Thyroid gland (tissue), 4 donors: ENCODE measurements around the gene CDHR3. TPM values are rescaled to one million over a fixed set of nuclear protein-coding genes. Genes with fewer than 3 reads are reported as not detected.

ENCODE experiments used
- DNase-seq, 2 donors: peaks; one replicate each; pipeline ENCODE4 v3.0.0-alpha.2; 2019
- H3K27ac ChIP-seq, 3 donors: fragments of 200-600 bp; sonication (generic); 1 replicate in 2 of 3; 2 replicates in 1 of 3; pipeline ENCODE4 v1.5.1; 2016 to 2019; ENCODE audit warnings: mild to moderate bottlenecking in 1 of 3, moderate library complexity in 1 of 3
- H3K27me3 ChIP-seq: fragments of 200-600 bp; sonication (generic); one replicate; pipeline ENCODE4 v1.5.1; 2019
- H3K36me3 ChIP-seq, 2 donors: fragments of 200-600 bp; sonication (generic); one replicate each; pipeline ENCODE4 v1.5.1; 2016 to 2019
- H3K4me1 ChIP-seq, 2 donors: fragments of 200-600 bp; sonication (generic); one replicate each; pipeline ENCODE4 v1.5.1; 2017 to 2019
- H3K4me3 ChIP-seq, 3 donors: fragments of 200-600 bp; sonication (generic); replicated peaks in 1 of 3; 1 replicate in 2 of 3; 2 replicates in 1 of 3; pipeline ENCODE4 v1.5.1; 2016; ENCODE audit warnings: mild to moderate bottlenecking in 1 of 3
- H3K9me3 ChIP-seq: fragments of 200-600 bp; sonication (generic); one replicate; pipeline ENCODE4 v1.5.1; 2017
- CTCF ChIP-seq, 6 experiments: fragments of 200-600 bp in 3 of 6; fragments of 450-650 bp in 3 of 6; sonication (generic) in 3 of 6; IDR thresholded peaks; one replicate each; pipeline ENCODE4 v1.5.1; 2016 to 2019; ENCODE audit warnings: antibody characterized with exemption in 6 of 6, mild to moderate bottlenecking in 2 of 6, inconsistent platforms in 1 of 6, moderate library complexity in 1 of 6
- POLR2A ChIP-seq, 2 donors: fragments of 450-650 bp; IDR thresholded peaks; one replicate each; pipeline ENCODE4 v1.6.1; 2017; ENCODE audit warnings: antibody characterized with exemption in 2 of 2, mild to moderate bottlenecking in 2 of 2, moderate library complexity in 1 of 2
- WGBS, 2 donors: methylation state at CpG; one replicate each; pipeline ENCODE4 v1.1.5; 2017; 5-methylcytosine and 5-hydroxymethylcytosine counted together
- intact Hi-C: fragments of 100-400 bp; cut with DNase I; formaldehyde crosslinking; loops from one replicate; pipeline ENCODE4 v1.15.1; 2023
- total RNA-seq, 4 donors: library from RNA; depleted of rRNA; stranded (reverse); fragments of >200 nt; gene quantifications; one replicate each; pipeline ENCODE4 v1.2.3, GENCODE V29; 2016

The CDHR3 gene
- total RNA-seq, 4 donors from 2014 or later: 5.8 to 8.6 (median 7.3) TPM

GRCh38 chr7:106047184-106047583, 84.1 kb downstream of the CDHR3 start:
- TF ChIP-seq POLR2A (IDR thresholded peaks at IDR 0.05) (no peak), CTCF (IDR thresholded peaks at IDR 0.05) (no peak)
- Histone ChIP-seq H3K4me1 (no peaks in the 10 kb centered on the region), H3K27ac (no peak overlapping the region), H3K4me3 (no peak overlapping the region), H3K9me3 (no peaks in the 10 kb centered on the region), H3K27me3 (no peaks in the 10 kb centered on the region), H3K36me3 (no peaks in the 10 kb centered on the region)
- 88 to 92% methylated on average over 5 of the region's 5 CpGs for WGBS, 2 donors
- no peak for DNase-seq
- intact Hi-C loops: no loop called here

- WGBS, 2 donors: 81 to 88% methylated on average over 9 to 10 of the region's 10 CpGs
- no peak for DNase-seq
- intact Hi-C loops: no loop called here
Observed at GRCh38 chr7:106047818-106048705, 85.0 kb downstream of the CDHR3 start.

GRCh38 chr7:106048706-106049020, 85.6 kb downstream of the CDHR3 start:
- no peaks in the 10 kb centered on the region for H3K9me3 ChIP-seq
- no peak overlapping the region for H3K27ac ChIP-seq
- TF ChIP-seq CTCF (IDR thresholded peaks at IDR 0.05): no peak
- TF ChIP-seq POLR2A (IDR thresholded peaks at IDR 0.05): no peak
- H3K4me3 ChIP-seq: no peak overlapping the region
- 90 to 91% methylated on average over 2 of the region's 2 CpGs for WGBS, 2 donors
- H3K36me3 ChIP-seq: no peaks in the 10 kb centered on the region
- intact Hi-C loops: no loop called here
- no peaks in the 10 kb centered on the region for H3K27me3 ChIP-seq
- H3K4me1 ChIP-seq: no peaks in the 10 kb centered on the region
- no peak for DNase-seq

More at GRCh38 chr7:106047818-106048705, 85.0 kb downstream of the CDHR3 start:
- Histone ChIP-seq H3K4me1 (no peaks in the 10 kb centered on the region), H3K27me3 (no peaks in the 10 kb centered on the region), H3K36me3 (no peaks in the 10 kb centered on the region), H3K9me3 (no peaks in the 10 kb centered on the region), H3K27ac (no peak overlapping the region), H3K4me3 (no peak overlapping the region)
- TF ChIP-seq POLR2A (IDR thresholded peaks at IDR 0.05) (no peak), CTCF (IDR thresholded peaks at IDR 0.05) (no peak)

- Histone ChIP-seq H3K9me3 (no peaks in the 10 kb centered on the region), H3K4me1 (no peaks in the 10 kb centered on the region), H3K4me3 (no peak overlapping the region), H3K36me3 (no peaks in the 10 kb centered on the region), H3K27ac (no peak overlapping the region), H3K27me3 (no peaks in the 10 kb centered on the region)
- WGBS, 2 donors: 90 to 92% methylated on average over 9 of the region's 9 CpGs
- DNase-seq: no peak
- intact Hi-C loops: no loop called here
- TF ChIP-seq POLR2A (IDR thresholded peaks at IDR 0.05) (no peak), CTCF (IDR thresholded peaks at IDR 0.05) (no peak)
Observed at GRCh38 chr7:106049139-106049752, 86.2 kb downstream of the CDHR3 start.
